Osteocyte (in vitro differentiated cells): Measurements from ENCODE around the gene MDH1. TPM values are rescaled to one million over a fixed set of nuclear protein-coding genes. Genes with fewer than 3 reads are reported as not detected.

Source experiments
- DNase-seq: peaks from one replicate; pipeline ENCODE4 v3.0.0; 2021; ENCODE audit warnings: mixed read lengths; ENCODE audit not compliant: unreplicated experiment; ENCODE audit errors: extremely low spot score
- H3K27ac Mint-ChIP-seq: one replicate; pipeline ENCODE4 v1.8.0; 2021; ENCODE audit warnings: mild to moderate bottlenecking, mixed read lengths; ENCODE audit not compliant: unreplicated experiment
- H3K27me3 Mint-ChIP-seq: one replicate; pipeline ENCODE4 v1.8.0; 2021; ENCODE audit warnings: mixed read lengths; ENCODE audit not compliant: unreplicated experiment
- H3K36me3 Mint-ChIP-seq: one replicate; pipeline ENCODE4 v1.8.0; 2021; ENCODE audit warnings: mixed read lengths; ENCODE audit not compliant: unreplicated experiment
- H3K4me1 Mint-ChIP-seq: one replicate; pipeline ENCODE4 v1.8.0; 2021; ENCODE audit warnings: mixed read lengths; ENCODE audit not compliant: unreplicated experiment
- H3K4me3 Mint-ChIP-seq: one replicate; pipeline ENCODE4 v1.8.0; 2021; ENCODE audit warnings: mild to moderate bottlenecking, moderate library complexity, mixed read lengths; ENCODE audit not compliant: unreplicated experiment
- H3K9me3 Mint-ChIP-seq: one replicate; pipeline ENCODE4 v1.8.0; 2021; ENCODE audit warnings: mixed read lengths; ENCODE audit not compliant: unreplicated experiment
- CTCF ChIP-seq: fragments of 200-600 bp; sonication (generic); IDR thresholded peaks from 2 replicates; pipeline ENCODE4 v1.5.0; 2021; ENCODE audit warnings: antibody characterized with exemption, mild to moderate bottlenecking, moderate library complexity
- total RNA-seq: library from RNA; stranded (reverse); gene quantifications from 2 replicates; pipeline ENCODE4 v1.2.1, GENCODE V29; 2021

Gene MDH1
- total RNA-seq, 1 donor from 2014 or later, result 112 TPM

DNA sequence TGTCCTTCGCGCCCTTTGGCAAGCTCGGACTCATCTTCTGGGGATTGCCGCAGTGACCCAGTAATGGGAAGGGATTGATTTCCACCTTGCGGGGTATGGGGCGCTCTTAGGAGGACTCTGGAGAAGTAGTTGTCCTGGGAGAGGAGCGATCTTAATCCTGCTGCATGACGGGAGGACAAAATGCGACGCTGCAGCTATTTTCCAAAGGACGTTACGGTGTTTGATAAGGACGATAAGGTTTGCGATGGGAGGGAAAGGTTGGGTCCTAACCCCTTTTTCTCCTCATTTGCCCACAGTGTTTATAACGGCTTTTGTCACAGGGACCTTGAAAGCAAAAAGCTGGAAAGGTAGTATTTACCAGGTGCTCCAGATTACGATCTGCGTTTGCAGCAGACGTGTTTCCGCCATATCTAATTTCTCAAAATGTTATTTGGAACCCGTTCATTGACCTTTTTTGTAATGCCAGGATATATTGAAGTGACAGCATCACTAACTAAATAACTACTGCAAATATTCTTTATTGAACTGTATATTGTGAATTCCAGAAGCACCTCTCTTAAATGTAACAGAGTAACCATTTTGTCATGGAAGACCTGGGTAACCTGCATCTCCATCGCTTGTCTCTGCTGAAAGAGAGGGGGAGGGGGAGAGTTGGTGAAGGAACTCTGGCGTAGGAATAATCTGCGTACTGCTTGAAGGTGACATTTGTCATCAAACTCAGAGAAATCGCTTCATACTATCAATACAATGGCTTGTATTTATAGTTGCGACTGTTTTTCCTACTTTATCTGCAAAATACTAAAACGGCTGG is 590 bp downstream of the MDH1 start:
- Mint-ChIP-seq H3K4me1 (peaks cover 28% of the 10 kb centered on the region), H3K27me3 (no peaks in the 10 kb centered on the region), H3K36me3 (peaks cover 8% of the 10 kb centered on the region), H3K27ac (peak overlapping the region; percentile 100), H3K9me3 (no peaks in the 10 kb centered on the region), H3K4me3 (peak overlapping the region; percentile 99)
- TF ChIP-seq CTCF, result no peak
- no peak for DNase-seq

DNA sequence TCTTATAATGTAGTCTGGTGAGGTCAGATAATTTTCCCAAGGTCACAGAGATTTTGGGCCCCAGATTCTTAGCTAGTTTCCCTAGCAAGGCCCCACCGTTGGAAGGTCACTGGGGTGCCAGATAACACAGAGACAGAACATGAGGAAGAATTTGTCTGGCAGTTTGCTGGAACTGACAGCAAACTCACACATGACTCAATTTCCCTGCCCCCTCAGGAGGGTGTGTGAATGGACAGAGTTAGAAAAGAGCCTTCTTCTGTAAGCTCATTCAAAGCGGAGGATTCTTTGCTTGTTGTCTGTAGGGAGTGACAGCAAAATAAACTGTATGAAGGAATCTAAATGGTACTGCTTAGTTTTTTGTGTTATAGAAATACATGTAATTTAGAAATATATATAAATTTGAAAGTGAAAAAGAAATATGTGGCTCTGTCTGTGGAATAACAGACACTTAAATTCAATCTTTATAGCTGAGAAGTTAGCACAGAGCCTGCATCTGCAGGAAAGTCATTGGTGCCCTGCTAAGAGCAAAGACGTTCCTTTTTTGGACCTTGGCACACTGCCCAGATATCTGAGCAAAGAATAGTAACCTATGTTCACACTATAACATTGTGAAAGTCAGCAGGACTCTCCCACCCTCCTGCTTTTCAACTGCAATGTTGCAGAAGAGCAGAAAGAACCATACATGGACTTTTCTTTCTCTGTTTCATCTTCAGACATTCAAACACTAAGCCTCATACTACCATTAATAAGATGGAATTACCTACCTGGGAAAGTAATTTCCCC is 2.1 kb downstream of the MDH1 start:
- no peak for DNase-seq
- Mint-ChIP-seq H3K27ac (no peak overlapping the region), H3K36me3 (peaks cover 18% of the 10 kb centered on the region), H3K4me1 (peaks cover 28% of the 10 kb centered on the region), H3K9me3 (no peaks in the 10 kb centered on the region), H3K4me3 (peak overlapping the region; percentile 18), H3K27me3 (no peaks in the 10 kb centered on the region)
- TF ChIP-seq CTCF, result no peak

GRCh38 chr2:63591566-63592175 is 2.9 kb downstream of the MDH1 start:
- no peaks in the 10 kb centered on the region for H3K9me3 Mint-ChIP-seq
- no peaks in the 10 kb centered on the region for H3K27me3 Mint-ChIP-seq
- peaks cover 25% of the 10 kb centered on the region for H3K4me1 Mint-ChIP-seq
- H3K36me3 Mint-ChIP-seq, result peaks cover 23% of the 10 kb centered on the region
- H3K27ac Mint-ChIP-seq, result no peak overlapping the region
- DNase-seq, result no peak
- TF ChIP-seq CTCF, result no peak
- H3K4me3 Mint-ChIP-seq, result peak overlapping the region; percentile 8

DNA sequence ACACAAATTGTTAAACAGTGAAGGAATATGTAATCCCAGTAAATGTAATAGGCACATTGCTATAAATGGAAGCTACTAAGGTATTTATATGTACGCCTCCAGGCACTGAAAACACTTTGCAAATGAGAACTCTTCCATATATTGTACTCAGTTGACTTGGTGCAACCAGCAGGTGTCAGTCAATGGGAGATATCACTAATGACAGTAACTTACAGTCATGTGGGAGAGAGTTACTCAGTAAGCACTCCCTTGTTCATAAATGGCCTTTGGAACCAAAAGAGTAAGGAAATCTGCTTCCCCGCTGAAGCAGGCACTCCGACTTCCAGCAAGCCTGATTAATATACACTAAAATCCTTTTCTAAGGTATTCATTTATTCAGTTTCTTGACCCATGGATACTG is 5.9 kb downstream of the MDH1 start:
- no peaks in the 10 kb centered on the region for H3K27me3 Mint-ChIP-seq
- H3K9me3 Mint-ChIP-seq, result no peaks in the 10 kb centered on the region
- DNase-seq, result no peak
- peaks cover 35% of the 10 kb centered on the region for H3K36me3 Mint-ChIP-seq
- H3K27ac Mint-ChIP-seq, result no peak overlapping the region
- H3K4me1 Mint-ChIP-seq, result peaks cover 11% of the 10 kb centered on the region
- H3K4me3 Mint-ChIP-seq, result no peak overlapping the region
- no peak for TF ChIP-seq CTCF
